Ovary (tissue), 3 donors: ENCODE data around the gene OBSCN.

Source experiments
- CTCF ChIP-seq, 3 donors: fragments of 450-650 bp in 2 of 3; fragments of 200-600 bp in 1 of 3; IDR thresholded peaks; one replicate each; pipeline versions ENCODE4 v1.5.1 to v1.8.0; 2016 to 2022; ENCODE audit warnings: antibody characterized with exemption in 3 of 3, mild to moderate bottlenecking in 1 of 3
- EP300 ChIP-seq: sonication (generic); formaldehyde crosslinking; IDR thresholded peaks from one replicate; pipeline ENCODE4 v1.6.1; 2017; ENCODE audit warnings: antibody characterized with exemption
- POLR2A ChIP-seq: fragments of 450-650 bp; IDR thresholded peaks from one replicate; pipeline ENCODE4 v1.6.1; 2017; ENCODE audit warnings: antibody characterized with exemption, mild to moderate bottlenecking, moderate library complexity
- donor health status: DM: no; HTN: no; CAD: no.

- TF ChIP-seq CTCF (IDR thresholded peaks at IDR 0.05): no peak
- no peak for TF ChIP-seq EP300
- no peak for TF ChIP-seq POLR2A
Measured at GRCh38 chr1:228259951-228260350, 52.1 kb downstream of the OBSCN start.
